ENCODE results near the gene ATXN7L1. TPM values are rescaled to one million over a fixed set of nuclear protein-coding genes. Genes with fewer than 3 reads are reported as not detected.

Gene ATXN7L1
- total and polyA plus RNA-seq, 2 donors (not counting 1 experiment from before 2014, with no cell fraction given) = 7.1 to 40.6 TPM

GRCh38 chr7:105811189-105811847 lies 65.1 kb downstream of the ATXN7L1 start:
- ChIA-PET POLR2A (interaction anchor here (0.7 kb wide), 1 partner anchor 119 kb away, joined by 3 read pairs; no protein-coding TSS in a partner anchor), CTCF (no interaction called here)
- Histone ChIP-seq H3K9me3 (ENCODE audit: control extremely low read depth in 1 of 3, control insufficient read depth in 2 of 3, insufficient read depth in 1 of 3, low read length in 2 of 3) (no peaks in the 10 kb centered on the region), H3K9ac (ENCODE audit: low read length) (no peak overlapping the region), H4K20me1 (ENCODE audit: control insufficient read depth, insufficient read depth, low read length, poor library complexity, severe bottlenecking) (no peaks in the 10 kb centered on the region), H3K79me2 (ENCODE audit: control insufficient read depth, insufficient read depth, low read length) (no peaks in the 10 kb centered on the region), H2AFZ (ENCODE audit: insufficient read depth, low read depth, low read length, poor library complexity, severe bottlenecking) (no peak overlapping the region), H3K4me1 (ENCODE audit: control insufficient read depth in 2 of 2, insufficient read depth in 2 of 2, low read length in 2 of 2) (peaks cover 23 to 42% of the 10 kb centered on the region in 2 donors), H3K4me2 (replicated peaks; ENCODE audit: low read depth, low read length, poor library complexity, severe bottlenecking) (no peak overlapping the region), H3K27ac (ENCODE audit: low read length in 2 of 2) (no peak overlapping the region), H3K27me3 (replicated peaks in 1 of 4; ENCODE audit: control extremely low read depth in 1 of 4, control insufficient read depth in 3 of 4, insufficient read depth in 4 of 4, low read length in 3 of 4) (no peaks in the 10 kb centered on the region), H3K4me3 (ENCODE audit: control extremely low read depth in 1 of 5, extremely low read depth in 1 of 5, insufficient read depth in 1 of 5, low read depth in 2 of 5, low read length in 4 of 5) (no peak overlapping the region), H3K36me3 (replicated peaks in 1 of 2; ENCODE audit: control extremely low read depth in 1 of 2, control insufficient read depth in 1 of 2, extremely low read depth in 1 of 2, insufficient read depth in 2 of 2, low read length in 1 of 2) (no peaks in the 10 kb centered on the region)
- 100% methylated on average over 5 of the region's 6 CpGs for WGBS (ENCODE audit: insufficient coverage)
- Mint-ChIP-seq H3K27ac (no peak overlapping the region), H3K27me3 (no peaks in the 10 kb centered on the region), H3K9me3 (ENCODE audit: insufficient read depth) (no peaks in the 10 kb centered on the region), H3K4me3 (no peak overlapping the region), H3K4me1 (peaks cover 41% of the 10 kb centered on the region)
- no peak for ATAC-seq (ENCODE audit: low read depth)
- TF ChIP-seq EZH2 (IDR thresholded peaks at IDR 0.05; ENCODE audit: borderline replicate concordance, insufficient read depth, low read depth, low read length, poor library complexity, severe bottlenecking) = no peak
- TF ChIP-seq, protein P1, sequence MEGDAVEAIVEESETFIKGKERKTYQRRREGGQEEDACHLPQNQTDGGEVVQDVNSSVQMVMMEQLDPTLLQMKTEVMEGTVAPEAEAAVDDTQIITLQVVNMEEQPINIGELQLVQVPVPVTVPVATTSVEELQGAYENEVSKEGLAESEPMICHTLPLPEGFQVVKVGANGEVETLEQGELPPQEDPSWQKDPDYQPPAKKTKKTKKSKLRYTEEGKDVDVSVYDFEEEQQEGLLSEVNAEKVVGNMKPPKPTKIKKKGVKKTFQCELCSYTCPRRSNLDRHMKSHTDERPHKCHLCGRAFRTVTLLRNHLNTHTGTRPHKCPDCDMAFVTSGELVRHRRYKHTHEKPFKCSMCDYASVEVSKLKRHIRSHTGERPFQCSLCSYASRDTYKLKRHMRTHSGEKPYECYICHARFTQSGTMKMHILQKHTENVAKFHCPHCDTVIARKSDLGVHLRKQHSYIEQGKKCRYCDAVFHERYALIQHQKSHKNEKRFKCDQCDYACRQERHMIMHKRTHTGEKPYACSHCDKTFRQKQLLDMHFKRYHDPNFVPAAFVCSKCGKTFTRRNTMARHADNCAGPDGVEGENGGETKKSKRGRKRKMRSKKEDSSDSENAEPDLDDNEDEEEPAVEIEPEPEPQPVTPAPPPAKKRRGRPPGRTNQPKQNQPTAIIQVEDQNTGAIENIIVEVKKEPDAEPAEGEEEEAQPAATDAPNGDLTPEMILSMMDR (IDR thresholded peaks at IDR 0.05) = no peak
- intact Hi-C loops (cut with micrococcal nuclease) = no loop called here
- no peak for DNase-seq

DNA sequence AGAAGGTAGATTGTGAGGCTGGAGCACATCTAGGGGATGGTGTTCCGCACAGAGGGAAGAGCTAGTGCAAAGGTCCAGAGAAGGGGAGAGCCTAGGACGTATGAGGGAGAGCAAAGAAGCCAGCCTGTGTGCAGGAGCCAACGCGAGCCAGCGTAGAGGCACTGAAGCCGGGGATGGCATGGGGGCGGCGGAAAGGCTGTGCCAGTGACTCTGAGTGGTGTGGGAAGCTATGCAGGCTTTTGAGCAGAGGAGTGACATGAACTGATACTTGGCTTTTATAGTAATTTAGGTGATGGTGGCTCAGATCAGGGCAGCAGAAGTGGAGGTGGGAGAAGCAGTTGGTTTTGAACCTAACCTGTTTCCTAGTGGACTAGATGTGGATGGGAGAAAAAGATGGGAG lies 65.8 kb downstream of the ATXN7L1 start:
- Histone ChIP-seq H3K36me3 (replicated peaks in 1 of 2; ENCODE audit: control extremely low read depth in 1 of 2, control insufficient read depth in 1 of 2, extremely low read depth in 1 of 2, insufficient read depth in 2 of 2, low read length in 1 of 2) (no peaks in the 10 kb centered on the region), H3K9me3 (ENCODE audit: control extremely low read depth in 1 of 3, control insufficient read depth in 2 of 3, insufficient read depth in 1 of 3, low read length in 2 of 3) (no peaks in the 10 kb centered on the region), H3K9ac (ENCODE audit: low read length) (no peak overlapping the region), H3K27ac (ENCODE audit: low read length in 2 of 2) (no peak overlapping the region), H3K79me2 (ENCODE audit: control insufficient read depth, insufficient read depth, low read length) (no peaks in the 10 kb centered on the region), H4K20me1 (ENCODE audit: control insufficient read depth, insufficient read depth, low read length, poor library complexity, severe bottlenecking) (no peaks in the 10 kb centered on the region), H3K4me3 (ENCODE audit: control extremely low read depth in 1 of 5, extremely low read depth in 1 of 5, insufficient read depth in 1 of 5, low read depth in 2 of 5, low read length in 4 of 5) (no peak overlapping the region), H3K27me3 (replicated peaks in 1 of 4; ENCODE audit: control extremely low read depth in 1 of 4, control insufficient read depth in 3 of 4, insufficient read depth in 4 of 4, low read length in 3 of 4) (no peaks in the 10 kb centered on the region), H3K4me2 (replicated peaks; ENCODE audit: low read depth, low read length, poor library complexity, severe bottlenecking) (no peak overlapping the region), H3K4me1 (ENCODE audit: control insufficient read depth in 2 of 2, insufficient read depth in 2 of 2, low read length in 2 of 2) (peaks cover 21 to 41% of the 10 kb centered on the region in 2 donors), H2AFZ (ENCODE audit: insufficient read depth, low read depth, low read length, poor library complexity, severe bottlenecking) (no peak overlapping the region)
- CTCF ChIA-PET = no interaction called here
- POLR2A ChIA-PET = no interaction called here
- Mint-ChIP-seq H3K27me3 (no peaks in the 10 kb centered on the region), H3K4me1 (peaks cover 40% of the 10 kb centered on the region), H3K27ac (no peak overlapping the region), H3K9me3 (ENCODE audit: insufficient read depth) (no peaks in the 10 kb centered on the region), H3K4me3 (no peak overlapping the region)
- DNase-seq (no peak), ATAC-seq (ENCODE audit: low read depth) (no peak)
- TF ChIP-seq, protein P1 (IDR thresholded peaks at IDR 0.05) = no peak
- no peak for TF ChIP-seq EZH2 (IDR thresholded peaks at IDR 0.05; ENCODE audit: borderline replicate concordance, insufficient read depth, low read depth, low read length, poor library complexity, severe bottlenecking)
- intact Hi-C loops (cut with micrococcal nuclease) = no loop called here
- WGBS (ENCODE audit: insufficient coverage) = 95% methylated on average over 8 of the region's 8 CpGs
